Measurements from ENCODE around the gene NIPAL4.
"Not testable (repeated sequence)": the region's sequence is repeated elsewhere in the genome, so short reads cannot be mapped to it uniquely, and the experiment has no call there.

Gene NIPAL4

DNA sequence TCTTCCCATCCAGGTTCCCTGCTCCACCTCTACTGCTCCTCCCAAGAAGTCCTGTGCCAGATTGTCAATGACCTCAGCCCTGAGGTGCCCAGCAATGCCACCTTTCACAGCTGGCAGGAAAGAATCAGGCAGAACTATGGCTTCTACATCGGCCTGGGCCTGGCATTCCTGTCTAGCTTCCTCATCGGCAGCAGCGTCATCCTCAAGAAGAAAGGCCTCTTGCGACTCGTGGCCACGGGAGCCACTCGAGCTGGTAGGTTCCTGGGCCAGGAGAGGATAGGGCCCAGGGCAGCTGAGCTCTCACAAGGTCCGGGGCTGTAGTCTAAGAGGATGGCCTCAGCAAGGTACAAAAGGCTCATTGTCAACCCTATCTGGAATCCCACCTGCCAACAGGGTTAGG lies 3.1 kb downstream of the NIPAL4 start:
- no peak for DNase-seq (ENCODE audit: low read depth in 2 of 2)

DNA sequence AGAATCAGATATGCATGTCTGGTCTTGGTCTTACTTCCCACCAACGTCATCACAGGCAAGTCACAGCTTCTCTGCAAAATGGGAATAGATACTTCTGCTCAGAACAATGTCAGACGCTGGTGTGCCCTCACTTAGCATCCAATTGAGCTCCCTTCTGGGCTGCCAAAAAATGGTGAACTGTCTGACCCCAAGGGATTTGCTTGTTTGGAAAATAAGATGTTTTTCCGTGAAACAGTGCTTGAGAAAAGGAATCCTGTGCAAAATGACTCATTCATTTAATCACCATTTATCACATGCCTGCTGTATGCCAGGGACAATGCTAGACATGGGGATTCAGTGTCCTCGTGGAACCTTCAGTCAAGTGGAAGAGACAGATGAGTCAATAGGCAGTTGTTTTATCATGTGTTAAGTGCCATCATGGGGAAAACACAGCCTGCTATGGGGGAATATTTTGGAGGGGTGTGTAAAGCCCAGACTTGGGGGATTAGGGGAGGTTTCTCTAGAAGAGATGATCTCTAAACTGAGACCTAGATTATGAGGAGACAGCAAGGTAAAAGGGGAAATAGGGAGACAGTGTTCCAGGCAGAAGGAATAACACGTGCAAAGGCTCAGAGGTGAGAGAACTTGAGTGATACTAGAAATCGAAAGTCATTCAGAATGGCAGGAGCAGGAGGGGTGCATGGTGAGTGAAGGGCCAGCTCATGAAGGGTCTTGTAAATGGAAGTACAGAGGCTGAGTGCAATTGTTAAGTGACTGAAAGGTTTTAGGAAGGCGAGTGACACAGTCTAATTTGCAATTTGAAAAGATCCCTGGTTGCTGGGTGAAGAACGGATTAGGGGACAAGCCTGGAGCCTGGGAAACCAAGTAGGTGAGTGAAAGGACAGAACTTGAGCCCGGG lies 3.9 kb downstream of the NIPAL4 start:
- no peak for DNase-seq (ENCODE audit: low read depth in 2 of 2)

DNA sequence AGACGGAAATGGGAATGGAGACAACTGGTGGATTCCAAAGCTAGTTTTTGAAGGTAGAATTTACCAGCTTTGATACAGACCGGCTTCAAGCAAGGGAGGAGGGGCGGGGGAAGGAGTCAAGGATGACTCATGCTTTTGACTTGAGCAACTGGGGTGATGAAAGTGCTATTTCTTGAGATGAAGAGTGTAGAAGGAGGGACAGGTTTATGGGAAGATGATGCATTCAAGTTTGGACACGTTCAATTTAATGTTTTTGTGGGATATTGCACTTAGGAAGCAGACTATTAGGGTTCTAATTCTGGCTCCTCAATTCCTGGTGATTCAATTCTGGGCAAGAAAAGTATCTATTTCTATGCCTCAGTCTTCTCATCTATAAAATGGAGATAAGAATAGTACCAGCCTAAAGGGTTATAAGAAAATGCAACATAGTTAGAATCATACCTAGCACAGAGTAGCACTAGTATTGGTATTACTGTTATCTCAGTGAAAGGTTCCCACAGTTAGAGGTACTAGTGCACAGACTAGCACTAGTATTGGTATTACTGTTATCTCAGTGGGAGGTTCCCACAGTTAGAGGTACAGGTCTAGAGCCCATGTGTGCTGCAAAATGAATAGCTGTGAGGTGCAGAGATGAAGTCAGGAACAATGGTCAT lies 4.6 kb downstream of the NIPAL4 start:
- no peak for DNase-seq (ENCODE audit: low read depth in 2 of 2)

DNA sequence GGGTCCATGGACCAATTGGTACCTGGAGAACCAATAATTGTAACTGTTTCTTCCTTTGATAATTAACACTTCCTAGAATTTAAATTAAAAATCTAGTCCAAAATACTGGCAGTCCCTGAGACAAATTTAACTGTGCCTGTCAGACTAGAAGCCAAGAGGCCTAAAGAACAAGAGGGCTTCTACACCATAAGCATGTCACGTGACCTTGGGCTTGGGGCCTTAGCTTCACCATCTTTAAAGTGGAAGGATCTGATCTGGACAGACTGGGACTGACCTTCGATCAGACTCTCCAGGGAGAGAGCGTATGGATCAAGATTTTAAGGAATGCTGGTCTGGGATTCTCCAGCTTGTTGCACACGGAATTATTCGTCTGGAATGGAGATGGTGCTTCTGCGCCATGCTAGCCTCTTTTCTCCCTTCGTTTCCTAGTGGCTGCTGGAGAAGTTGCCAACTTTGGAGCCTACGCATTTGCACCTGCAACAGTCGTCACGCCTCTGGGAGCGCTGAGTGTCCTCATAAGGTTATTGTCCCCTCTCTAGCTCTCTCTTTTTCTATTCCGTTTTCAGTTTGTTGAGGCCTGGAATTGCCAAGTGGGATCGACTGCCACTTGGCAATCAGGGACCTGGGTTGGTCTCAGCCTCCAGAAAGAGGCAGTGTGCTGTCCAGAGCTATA lies 8.4 kb downstream of the NIPAL4 start:
- no peak for DNase-seq (ENCODE audit: low read depth in 2 of 2)

DNA sequence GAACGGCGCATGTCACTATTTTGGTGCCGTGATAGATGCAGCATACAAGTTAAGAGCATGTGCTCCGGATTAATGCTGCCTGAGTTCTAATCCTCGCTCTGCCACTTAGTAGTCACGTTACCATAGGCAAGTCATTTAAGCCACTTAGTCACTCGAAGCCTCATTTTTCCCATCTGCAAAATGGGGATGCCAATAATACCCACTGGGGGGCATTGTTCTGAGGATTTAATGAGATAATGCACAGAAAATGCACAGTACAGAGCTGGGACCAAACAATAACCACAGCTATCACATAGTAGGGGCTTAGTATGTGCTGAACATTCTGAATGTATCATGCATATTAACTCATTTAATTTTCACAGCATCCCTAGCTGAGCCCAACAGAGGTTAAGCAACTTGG lies 9.1 kb downstream of the NIPAL4 start:
- DNase-seq (ENCODE audit: low read depth in 2 of 2), result no peak

DNA sequence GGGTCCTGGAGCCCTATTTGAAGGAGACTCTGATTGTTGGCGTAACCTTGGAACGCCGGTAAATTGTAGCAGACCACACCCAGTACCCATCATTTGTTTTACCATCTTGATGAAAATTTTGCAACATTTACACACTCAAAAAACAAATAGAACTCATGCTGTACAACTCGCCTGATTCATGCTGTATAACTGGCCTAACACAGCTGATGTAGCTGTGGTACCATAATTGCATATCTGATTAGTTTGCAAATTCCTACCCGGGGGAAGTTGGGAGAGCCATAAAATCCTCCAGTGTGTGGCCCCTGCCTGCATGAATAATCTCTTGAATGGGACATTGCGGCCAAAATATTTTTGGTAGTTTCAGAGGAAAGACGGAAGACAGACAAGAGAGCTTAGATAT lies 9.7 kb downstream of the NIPAL4 start:
- DNase-seq (ENCODE audit: low read depth in 2 of 2), result no peak

DNA sequence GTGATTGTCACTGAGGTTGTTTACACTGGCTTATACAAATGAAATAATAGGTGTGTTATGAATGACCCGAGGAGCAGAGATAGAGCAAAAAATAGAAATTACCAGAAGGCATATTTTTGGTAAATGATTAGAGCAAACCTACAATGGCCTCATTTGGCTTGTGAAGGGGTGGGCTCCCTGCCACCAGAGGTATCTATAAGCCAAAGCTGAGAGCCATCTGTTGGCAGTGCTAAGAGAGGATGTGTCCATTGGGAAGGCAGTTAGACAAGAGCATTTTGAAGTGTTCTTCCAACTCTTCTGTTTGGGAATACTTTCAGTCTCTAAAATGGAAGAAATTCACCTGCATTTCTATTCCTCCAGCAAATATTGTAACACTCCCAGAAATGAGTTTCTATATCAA lies 10.6 kb downstream of the NIPAL4 start:
- no peak for DNase-seq (ENCODE audit: low read depth in 2 of 2)

DNA sequence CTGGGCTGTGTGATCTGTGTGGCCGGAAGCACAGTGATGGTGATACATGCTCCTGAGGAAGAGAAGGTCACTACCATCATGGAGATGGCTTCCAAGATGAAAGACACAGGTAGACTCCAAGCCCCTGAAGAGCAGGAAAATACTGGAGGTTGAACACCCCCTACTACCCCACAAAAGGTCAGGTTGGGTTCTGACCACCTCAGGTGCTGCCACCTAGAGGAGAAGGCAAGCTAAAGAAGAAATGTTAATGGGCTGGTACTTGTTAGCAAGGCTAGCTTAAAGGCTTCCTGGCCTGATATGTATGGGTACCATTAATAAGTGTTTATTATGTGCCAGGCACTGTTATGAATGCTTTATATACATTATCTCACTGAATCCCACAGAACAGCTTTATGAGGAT lies 11.7 kb downstream of the NIPAL4 start:
- no peak for DNase-seq (ENCODE audit: low read depth in 2 of 2)

DNA sequence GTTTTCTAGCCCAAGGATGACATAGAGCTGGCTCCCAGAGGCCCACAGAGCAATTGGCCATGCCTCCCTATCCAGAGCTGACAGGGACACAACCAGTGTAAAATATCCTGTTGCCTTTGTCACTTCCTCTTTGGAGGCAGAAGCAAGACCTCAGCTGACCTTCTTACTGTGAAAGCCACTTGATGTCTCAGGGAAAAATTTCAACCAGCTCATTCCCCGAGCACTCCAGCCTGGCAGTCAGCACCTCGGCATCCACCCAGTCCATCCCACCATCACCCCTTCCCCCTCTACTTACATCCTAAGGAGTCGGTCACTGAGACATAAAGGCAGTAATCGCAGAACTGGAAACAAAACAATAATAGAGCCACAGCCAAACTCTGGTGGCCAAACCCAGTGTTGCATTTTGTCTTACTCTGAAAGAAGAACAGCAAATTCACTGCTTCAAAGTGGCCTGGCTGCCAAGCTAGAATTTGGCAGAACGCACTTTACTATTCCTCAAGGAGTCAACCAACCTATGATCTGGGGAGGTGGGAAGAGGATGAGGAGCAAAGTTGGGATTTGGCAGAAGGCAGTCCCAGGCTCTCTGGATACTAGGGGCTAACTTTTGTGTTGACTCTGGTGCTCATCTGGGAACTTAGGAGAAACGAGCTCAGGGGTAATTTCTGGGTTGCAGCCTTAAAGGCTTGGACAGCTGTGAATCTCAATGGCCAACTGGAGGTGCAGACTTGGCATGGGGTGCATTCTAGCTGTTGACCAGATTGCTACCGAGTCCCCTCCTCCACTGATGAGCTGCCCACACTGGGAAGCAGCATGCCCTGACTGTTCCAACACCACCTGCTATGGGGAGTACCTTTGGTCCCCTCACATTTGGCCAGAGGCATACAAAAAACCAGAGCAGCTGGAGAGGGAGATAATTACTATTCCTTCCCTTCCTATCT lies 13.6 kb downstream of the NIPAL4 start:
- no peak for DNase-seq (ENCODE audit: low read depth in 2 of 2)

DNA sequence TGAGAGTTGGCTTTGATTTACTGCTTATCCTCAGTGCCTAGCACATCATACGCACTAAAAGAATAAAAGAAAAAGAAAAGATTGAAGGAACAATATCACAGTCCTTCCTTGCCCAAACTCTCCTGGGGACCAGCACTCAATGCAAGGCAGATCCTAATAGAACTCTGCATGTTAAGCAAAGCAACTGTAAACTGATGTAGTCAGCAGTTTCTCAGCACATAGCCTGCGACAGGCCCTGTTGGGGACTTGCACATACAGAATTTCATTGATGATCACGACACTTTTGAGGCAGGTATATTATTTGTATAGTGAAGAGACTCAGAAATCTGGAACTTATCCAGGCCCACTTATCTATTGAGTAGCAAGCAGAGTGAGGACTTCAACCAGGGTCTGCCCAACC lies 15.4 kb downstream of the NIPAL4 start:
- no peak for DNase-seq (ENCODE audit: low read depth in 2 of 2)

DNA sequence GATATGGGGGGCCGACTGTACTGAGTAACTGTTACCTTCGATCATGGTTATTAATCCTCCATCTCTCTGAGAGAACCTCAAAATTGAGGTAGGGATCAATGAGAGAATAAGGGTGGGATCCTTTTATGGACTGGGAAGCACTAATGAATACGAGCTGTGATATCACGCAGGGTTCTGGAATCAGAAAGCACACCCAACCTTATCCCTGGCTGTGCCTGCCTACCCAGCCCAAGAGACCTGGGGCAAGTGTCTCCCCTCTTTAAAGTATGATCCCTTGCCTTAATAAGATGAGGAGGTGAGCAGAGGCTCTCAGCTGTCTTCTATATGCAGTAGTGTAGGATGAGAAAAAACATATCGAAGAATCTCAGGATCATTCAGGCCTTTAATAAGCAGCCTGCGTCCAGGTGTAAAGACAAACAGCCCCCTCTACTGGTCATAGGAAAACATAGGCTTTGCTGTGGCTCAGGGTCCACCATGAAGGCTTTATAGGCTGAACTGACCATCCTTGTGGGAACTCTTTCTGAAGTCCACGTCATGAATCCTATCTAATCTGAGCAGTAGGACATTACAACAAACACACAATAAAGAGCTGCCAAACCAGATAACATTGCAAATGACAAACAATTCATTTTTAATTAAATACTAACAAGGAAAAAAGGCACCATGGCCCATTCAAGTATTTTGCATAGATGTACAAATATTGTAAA lies 16.8 kb downstream of the NIPAL4 start:
- DNase-seq (ENCODE audit: low read depth in 2 of 2), result no peak

DNA sequence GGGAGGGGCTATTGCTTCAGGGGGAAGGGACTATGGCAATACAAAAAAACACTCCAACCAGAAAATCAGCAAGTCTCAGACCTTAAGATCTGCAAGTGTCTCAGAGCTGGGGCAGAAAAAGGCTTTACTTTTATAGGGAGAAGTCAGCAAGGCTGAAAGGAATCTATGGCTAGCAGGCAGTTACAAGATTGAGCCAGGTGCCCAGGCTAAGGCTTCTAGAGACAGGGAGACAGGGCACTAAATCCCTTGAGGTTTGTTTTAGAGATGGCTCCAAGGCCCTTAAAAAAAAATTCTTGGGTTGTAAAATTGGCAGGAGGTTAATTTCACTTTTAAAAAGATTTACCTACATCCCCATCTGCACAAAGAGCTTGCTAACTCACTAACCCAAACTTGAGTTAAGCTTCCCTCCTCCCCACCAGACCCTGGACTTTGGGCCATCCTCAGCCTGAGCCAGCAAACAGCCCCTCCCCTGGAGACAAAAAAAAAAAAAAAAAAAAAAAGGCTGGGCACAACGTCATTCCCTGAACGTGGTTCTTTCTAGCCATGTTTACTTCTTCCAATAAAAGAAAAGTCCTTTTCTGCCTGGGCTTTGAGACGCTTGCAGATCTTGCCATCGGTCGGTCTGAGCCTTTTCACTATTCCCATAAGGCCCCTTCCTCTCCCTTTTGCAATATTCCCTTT lies 17.9 kb downstream of the NIPAL4 start:
- no peak for DNase-seq (ENCODE audit: low read depth in 2 of 2)

DNA sequence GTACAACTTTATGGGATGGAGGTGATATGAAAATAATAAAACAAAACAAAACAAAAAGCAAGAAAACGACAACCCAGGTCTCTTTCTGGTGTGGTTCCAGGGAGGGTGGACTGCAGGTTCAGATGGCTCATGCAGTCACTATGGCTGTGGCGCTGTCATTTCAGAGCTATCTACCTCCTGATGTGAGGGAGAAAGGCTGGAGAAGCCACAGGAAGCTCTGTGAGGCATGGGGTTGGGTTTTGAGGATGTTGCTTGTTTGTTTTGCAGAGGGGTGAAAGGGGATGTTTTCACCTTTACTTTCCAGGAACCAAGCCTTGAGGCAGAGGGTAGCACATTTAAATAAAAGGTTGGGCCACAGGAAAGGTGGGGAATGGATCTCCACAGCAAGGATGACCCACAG lies 18.7 kb downstream of the NIPAL4 start:
- DNase-seq (ENCODE audit: low read depth in 2 of 2), result no peak

DNA sequence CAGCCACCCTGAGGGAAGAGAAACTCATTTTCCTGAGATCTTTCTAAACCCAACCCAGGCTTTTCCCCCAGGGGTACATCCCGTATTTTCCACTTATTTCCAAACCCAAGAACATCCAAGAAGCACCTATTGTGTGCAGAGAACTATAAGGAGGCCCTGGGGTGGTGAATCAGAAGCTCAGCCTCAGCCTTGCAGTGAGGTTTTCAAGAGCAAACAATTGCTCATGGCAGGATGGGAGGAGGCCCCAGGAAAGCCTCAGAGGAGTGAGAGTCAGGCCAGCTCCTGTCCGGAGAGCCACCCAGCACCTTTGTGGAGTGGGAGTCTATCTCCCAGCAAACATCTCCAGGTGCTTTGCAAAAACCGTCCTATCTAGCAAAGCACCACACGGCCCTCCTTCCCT lies 19.2 kb downstream of the NIPAL4 start:
- DNase-seq (ENCODE audit: low read depth in 2 of 2), result no peak

DNA sequence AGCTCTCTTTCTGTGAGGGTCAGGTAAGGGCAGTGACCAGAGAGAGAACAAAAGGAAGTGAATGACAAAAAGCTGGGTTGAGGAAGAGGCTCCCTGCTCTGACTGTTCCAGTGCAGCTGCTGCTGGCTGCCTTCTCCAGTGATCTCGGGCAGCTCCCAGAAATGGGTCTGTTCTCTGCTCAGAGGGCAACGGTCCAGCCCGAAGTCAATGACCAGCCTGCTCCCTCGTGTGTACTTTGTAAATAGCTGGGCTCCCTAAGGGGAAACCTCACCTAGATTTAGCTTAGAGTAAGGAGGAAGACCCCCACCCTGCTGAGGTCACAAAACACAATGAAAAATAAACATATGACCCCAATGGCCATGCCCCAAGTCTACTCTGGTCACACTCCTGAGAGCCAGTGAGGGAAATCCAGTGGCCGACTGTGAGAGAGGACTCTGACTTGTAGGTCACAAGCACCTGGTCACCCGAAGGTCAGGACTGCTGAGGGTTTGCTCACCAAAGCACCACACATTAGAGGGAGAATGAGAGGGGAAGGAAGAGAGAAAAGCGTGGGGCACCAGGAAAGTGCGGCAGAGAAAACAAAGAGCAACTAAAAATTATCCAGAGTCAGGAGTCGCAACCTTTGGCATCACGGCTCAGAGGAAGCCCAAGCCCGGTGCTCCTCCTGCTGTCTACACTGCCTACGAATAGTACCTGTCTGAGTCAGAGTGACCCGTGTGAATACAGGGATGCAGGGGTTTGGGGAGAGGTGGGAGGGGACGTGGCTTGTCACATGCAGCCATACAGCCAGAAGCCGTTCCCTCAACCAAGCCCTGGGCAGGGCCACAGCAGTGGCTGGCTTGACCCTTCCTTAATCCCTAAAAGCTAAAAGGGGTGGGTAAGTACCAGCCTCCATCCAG lies 19.8 kb downstream of the NIPAL4 start:
- no peak for DNase-seq (ENCODE audit: low read depth in 2 of 2)

DNA sequence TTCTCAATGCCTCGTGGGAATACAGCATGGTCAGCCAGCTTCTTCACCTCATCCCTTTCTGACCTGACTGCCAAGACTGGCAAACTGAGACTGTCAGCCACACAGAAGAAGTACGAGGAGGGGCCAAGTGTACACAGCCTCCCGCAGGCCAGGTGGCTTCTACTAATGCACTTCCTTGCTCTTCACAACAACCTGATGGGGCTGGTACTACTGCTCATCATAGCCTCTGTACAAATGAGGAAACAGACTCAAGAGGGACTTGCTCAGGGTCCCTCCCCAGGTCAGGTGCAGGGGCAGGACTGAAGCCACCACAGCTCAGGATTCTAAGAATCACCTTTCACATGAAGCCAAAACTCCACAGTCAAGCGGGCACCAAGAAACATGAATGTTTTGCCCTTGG lies 21.3 kb downstream of the NIPAL4 start:
- DNase-seq (ENCODE audit: low read depth in 2 of 2), result no peak

DNA sequence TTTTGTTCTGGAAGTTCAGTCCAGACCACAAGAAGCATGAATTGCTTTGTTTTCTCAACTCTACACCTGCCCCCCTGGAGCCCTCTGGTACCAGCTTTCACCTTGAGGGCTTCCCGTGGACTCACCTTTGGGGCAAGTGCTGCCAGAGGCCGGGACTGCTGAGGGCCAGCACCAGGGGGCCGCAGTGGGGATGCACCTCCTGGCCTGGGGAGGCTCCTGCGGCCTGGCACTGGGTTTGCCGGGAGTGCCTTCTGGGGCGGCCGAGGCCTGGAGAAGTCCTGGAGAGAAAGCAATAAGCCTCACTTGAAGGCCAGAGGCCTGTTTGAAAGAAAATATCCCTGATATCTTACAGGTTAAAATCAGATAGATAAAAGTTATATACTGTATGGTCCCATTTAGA lies 21.7 kb downstream of the NIPAL4 start:
- no peak for DNase-seq (ENCODE audit: low read depth in 2 of 2)

DNA sequence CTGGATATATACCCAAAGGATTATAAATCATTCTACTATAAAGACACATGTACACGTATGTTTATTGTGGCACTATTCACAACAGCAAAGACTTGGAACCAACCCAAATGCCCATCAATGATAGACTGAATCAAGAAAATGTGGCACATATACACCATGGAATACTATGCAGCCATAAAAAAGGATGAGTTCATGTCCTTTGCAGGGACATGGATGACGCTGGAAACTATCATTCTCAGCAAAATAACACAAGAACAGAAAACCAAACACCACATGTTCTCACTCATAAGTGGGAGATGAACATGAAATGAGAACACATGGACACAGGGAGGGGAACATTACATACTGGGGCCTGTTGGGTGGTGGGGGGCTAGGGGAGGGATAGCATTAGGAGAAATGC lies 22.7 kb downstream of the NIPAL4 start:
- DNase-seq (ENCODE audit: low read depth in 2 of 2), result not testable (repeated sequence)

DNA sequence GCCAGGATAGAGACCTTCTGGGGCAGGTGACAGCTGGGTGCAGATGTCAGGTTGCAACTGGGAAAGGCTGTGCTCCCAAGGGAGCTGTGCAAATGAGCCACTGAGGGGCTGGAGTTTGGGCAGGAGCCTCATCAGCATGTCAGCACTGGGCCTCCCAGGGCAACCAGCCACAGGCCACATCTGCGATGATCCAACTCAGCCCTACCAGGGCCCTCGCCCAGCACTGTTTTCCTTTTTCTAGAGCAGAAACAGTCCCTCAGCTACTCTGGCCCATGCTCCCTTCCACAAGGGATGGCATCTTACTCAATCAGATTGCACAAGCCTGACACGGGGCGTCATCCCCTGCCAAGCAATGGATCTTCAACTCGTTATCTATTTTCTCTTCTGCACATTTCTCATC lies 24.8 kb downstream of the NIPAL4 start:
- no peak for DNase-seq (ENCODE audit: low read depth in 2 of 2)

DNA sequence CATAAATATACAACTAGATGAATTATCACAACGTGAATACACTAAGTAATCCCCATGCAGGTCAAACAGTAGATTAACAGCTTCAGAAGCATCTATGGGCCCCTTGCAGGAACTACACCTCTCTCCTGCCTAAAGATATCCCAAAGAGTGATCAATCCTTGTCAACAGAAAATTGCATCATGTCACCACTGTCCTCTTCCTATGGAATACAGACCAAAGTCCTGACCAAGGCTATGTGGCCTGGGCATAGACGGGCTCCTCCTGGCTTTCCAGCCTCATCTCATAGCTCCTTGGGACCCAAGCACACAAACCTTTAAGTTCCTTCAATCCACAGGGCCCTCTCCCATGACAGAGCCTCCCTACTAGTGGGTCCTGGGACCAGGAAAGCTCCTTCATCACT lies 25.3 kb downstream of the NIPAL4 start:
- DNase-seq (ENCODE audit: low read depth in 2 of 2), result no peak
